ENCODE results near the gene ZNF865.

ZNF865 gene

GRCh38 chr19:55637534-55637933, 32.1 kb downstream of the ZNF865 start:
- no peak overlapping the region for H2AFZ ChIP-seq (ENCODE audit: low read depth, low read length, severe bottlenecking)
- no peaks in the 10 kb centered on the region for H3K9me3 ChIP-seq (ENCODE audit: insufficient read depth, low read length)
- no peaks in the 10 kb centered on the region for H4K20me1 ChIP-seq (ENCODE audit: low read depth, low read length)
- no peak overlapping the region for H3K9ac ChIP-seq (ENCODE audit: low read length)
- no peak overlapping the region for H3K4me3 ChIP-seq (ENCODE audit: insufficient read depth, low read length, poor library complexity, severe bottlenecking)
- no peak overlapping the region for H3K27ac ChIP-seq (ENCODE audit: low read depth, low read length)
- H3K36me3 ChIP-seq (ENCODE audit: low read length) = no peaks in the 10 kb centered on the region
- TF ChIP-seq EZH2phosphoT487 (conservative IDR thresholded peaks at IDR 0.05; ENCODE audit: low read length) (no peak), CTCF (IDR thresholded peaks at IDR 0.05; ENCODE audit: insufficient read depth, low read length, poor library complexity, severe bottlenecking) (no peak)
- no peaks in the 10 kb centered on the region for H3K27me3 ChIP-seq (ENCODE audit: low read length)
- H3F3A ChIP-seq (ENCODE audit: insufficient read depth) = peaks cover 24% of the 10 kb centered on the region
- no peaks in the 10 kb centered on the region for H3K9me2 ChIP-seq (replicated peaks; ENCODE audit: insufficient read depth, low read length)
- peaks cover 26% of the 10 kb centered on the region for H3K79me2 ChIP-seq (ENCODE audit: insufficient read depth, low read length)
- no peak overlapping the region for H3K4me2 ChIP-seq (ENCODE audit: low read depth, low read length, poor library complexity, severe bottlenecking)

GRCh38 chr19:55638864-55639359, 33.5 kb downstream of the ZNF865 start:
- no peaks in the 10 kb centered on the region for H3K9me2 ChIP-seq (replicated peaks; ENCODE audit: insufficient read depth, low read length)
- peaks cover 26% of the 10 kb centered on the region for H3F3A ChIP-seq (ENCODE audit: insufficient read depth)
- no peaks in the 10 kb centered on the region for H3K36me3 ChIP-seq (ENCODE audit: low read length)
- peaks cover 29% of the 10 kb centered on the region for H3K79me2 ChIP-seq (ENCODE audit: insufficient read depth, low read length)
- H3K27ac ChIP-seq (ENCODE audit: low read depth, low read length) = peak overlapping the region; percentile 90; the same call in 1 of the 2 replicates
- H3K4me2 ChIP-seq (ENCODE audit: low read depth, low read length, poor library complexity, severe bottlenecking) = peak overlapping the region; percentile 24
- H2AFZ ChIP-seq (ENCODE audit: low read depth, low read length, severe bottlenecking) = no peak overlapping the region
- H4K20me1 ChIP-seq (ENCODE audit: low read depth, low read length) = no peaks in the 10 kb centered on the region
- peak; percentile 75 for TF ChIP-seq CTCF (IDR thresholded peaks at IDR 0.05; ENCODE audit: insufficient read depth, low read length, poor library complexity, severe bottlenecking)
- TF ChIP-seq EZH2phosphoT487 (conservative IDR thresholded peaks at IDR 0.05; ENCODE audit: low read length) = no peak
- no peaks in the 10 kb centered on the region for H3K9me3 ChIP-seq (ENCODE audit: insufficient read depth, low read length)
- H3K4me3 ChIP-seq (ENCODE audit: insufficient read depth, low read length, poor library complexity, severe bottlenecking) = no peak overlapping the region
- no peaks in the 10 kb centered on the region for H3K27me3 ChIP-seq (ENCODE audit: low read length)
- no peak overlapping the region for H3K9ac ChIP-seq (ENCODE audit: low read length)

GRCh38 chr19:55640043-55640576, 34.7 kb downstream of the ZNF865 start:
- Histone ChIP-seq H3K27ac (ENCODE audit: low read depth, low read length) (peak overlapping the region; percentile 90), H3F3A (ENCODE audit: insufficient read depth) (peaks cover 36% of the 10 kb centered on the region)
- TF ChIP-seq EZH2phosphoT487 (conservative IDR thresholded peaks at IDR 0.05; ENCODE audit: low read length) (no peak), CTCF (IDR thresholded peaks at IDR 0.05; ENCODE audit: insufficient read depth, low read length, poor library complexity, severe bottlenecking) (no peak)

More at GRCh38 chr19:55640043-55640576, 34.7 kb downstream of the ZNF865 start:
- Histone ChIP-seq H3K79me2 (ENCODE audit: insufficient read depth, low read length) (peaks cover 38% of the 10 kb centered on the region), H3K27me3 (ENCODE audit: low read length) (no peaks in the 10 kb centered on the region), H3K9me2 (replicated peaks; ENCODE audit: insufficient read depth, low read length) (no peaks in the 10 kb centered on the region), H3K4me3 (ENCODE audit: insufficient read depth, low read length, poor library complexity, severe bottlenecking) (peak overlapping the region; percentile 99), H2AFZ (ENCODE audit: low read depth, low read length, severe bottlenecking) (no peak overlapping the region), H3K9me3 (ENCODE audit: insufficient read depth, low read length) (no peaks in the 10 kb centered on the region), H3K9ac (ENCODE audit: low read length) (peak overlapping the region; percentile 98), H3K4me2 (ENCODE audit: low read depth, low read length, poor library complexity, severe bottlenecking) (peak overlapping the region; percentile 71), H4K20me1 (ENCODE audit: low read depth, low read length) (no peaks in the 10 kb centered on the region), H3K36me3 (ENCODE audit: low read length) (no peaks in the 10 kb centered on the region; the same call in 1 of the 2 replicates)

Measured in SU-DHL-6 (cell line).